T-helper 17 cell (primary cell): ENCODE results near the gene UBXN10. TPM values are rescaled to one million over a fixed set of nuclear protein-coding genes. Genes with fewer than 3 reads are reported as not detected.

Source experiments
- ATAC-seq: fragments of 150-1000 bp; cut with Tn5 transposase; 2 replicates; pipeline ENCODE4 v1.10.0; 2021; ENCODE audit warnings: mild to moderate bottlenecking, moderate library complexity
- DNase-seq, 3 donors: peaks; one replicate each; pipeline versions ENCODE4 v3.0.0 to v3.0.0-alpha.2; 2020 to 2021
- H3K9me3 ChIP-seq: one replicate; pipeline ENCODE4 v1.7.0; 2013; ENCODE audit warnings: low read length, mild to moderate bottlenecking; ENCODE audit not compliant: control insufficient read depth, poor library complexity, severe bottlenecking
- H3K27ac Mint-ChIP-seq: one replicate; pipeline ENCODE4 v1.8.0; 2022; ENCODE audit warnings: mild to moderate bottlenecking, moderate library complexity, mixed read lengths
- H3K27me3 Mint-ChIP-seq: one replicate; pipeline ENCODE4 v1.8.0; 2022; ENCODE audit warnings: mixed read lengths
- H3K36me3 Mint-ChIP-seq: one replicate; pipeline ENCODE4 v1.8.0; 2022; ENCODE audit warnings: low read depth, mixed read lengths
- H3K4me1 Mint-ChIP-seq: one replicate; pipeline ENCODE4 v1.8.0; 2022; ENCODE audit warnings: mild to moderate bottlenecking, mixed read lengths
- H3K4me3 Mint-ChIP-seq: one replicate; pipeline ENCODE4 v1.8.0; 2022; ENCODE audit warnings: mild to moderate bottlenecking, moderate library complexity, mixed read lengths
- total RNA-seq, 4 donors: library from RNA in 2 of 4; stranded (reverse) in 2 of 4; gene quantifications; one replicate each; pipeline ENCODE4 v1.2.3 and lab custom pipeline; 2022 to 2026

Gene UBXN10
- total RNA-seq, 2 donors from 2014 or later = 0.81 to 1.0 TPM

- H3K4me1 Mint-ChIP-seq = peaks cover under 1% of the 10 kb centered on the region
- no peaks in the 10 kb centered on the region for H3K9me3 ChIP-seq
- ATAC-seq = no peak
- H3K27ac Mint-ChIP-seq = no peak overlapping the region
- DNase-seq = no peak
- H3K36me3 Mint-ChIP-seq = peaks cover 2% of the 10 kb centered on the region
- H3K4me3 Mint-ChIP-seq = no peak overlapping the region
- no peaks in the 10 kb centered on the region for H3K27me3 Mint-ChIP-seq
These were observed 25.9 kb upstream of the UBXN10 start for GRCh38 chr1:20160034-20160433.

- no peak overlapping the region for H3K27ac Mint-ChIP-seq
- H3K9me3 ChIP-seq = no peaks in the 10 kb centered on the region
- no peaks in the 10 kb centered on the region for H3K27me3 Mint-ChIP-seq
- H3K4me3 Mint-ChIP-seq = no peak overlapping the region
- DNase-seq (no peak), ATAC-seq (no peak)
- peaks cover 4% of the 10 kb centered on the region for H3K36me3 Mint-ChIP-seq
- peaks cover 4% of the 10 kb centered on the region for H3K4me1 Mint-ChIP-seq
These were observed 21.1 kb upstream of the UBXN10 start for GRCh38 chr1:20164694-20165202.

- H3K36me3 Mint-ChIP-seq = peaks cover 4% of the 10 kb centered on the region
- peaks cover 4% of the 10 kb centered on the region for H3K4me1 Mint-ChIP-seq
- no peaks in the 10 kb centered on the region for H3K9me3 ChIP-seq
- no peak overlapping the region for H3K4me3 Mint-ChIP-seq
- ATAC-seq (no peak), DNase-seq (no peak)
- H3K27me3 Mint-ChIP-seq = no peaks in the 10 kb centered on the region
- H3K27ac Mint-ChIP-seq = no peak overlapping the region
These were observed 20.4 kb upstream of the UBXN10 start for GRCh38 chr1:20165522-20165951.

- H3K27me3 Mint-ChIP-seq = no peaks in the 10 kb centered on the region
- H3K4me1 Mint-ChIP-seq = peaks cover 4% of the 10 kb centered on the region
- peaks cover 4% of the 10 kb centered on the region for H3K36me3 Mint-ChIP-seq
- H3K27ac Mint-ChIP-seq = no peak overlapping the region
- no peaks in the 10 kb centered on the region for H3K9me3 ChIP-seq
- DNase-seq = no peak
- no peak for ATAC-seq
- H3K4me3 Mint-ChIP-seq = no peak overlapping the region
These were observed 19.8 kb upstream of the UBXN10 start for GRCh38 chr1:20166051-20166450.

- no peak for DNase-seq
- H3K27ac Mint-ChIP-seq = no peak overlapping the region
- peaks cover 4% of the 10 kb centered on the region for H3K36me3 Mint-ChIP-seq
- peaks cover 9% of the 10 kb centered on the region for H3K4me1 Mint-ChIP-seq
- H3K27me3 Mint-ChIP-seq = no peaks in the 10 kb centered on the region
- no peak for ATAC-seq
- H3K4me3 Mint-ChIP-seq = no peak overlapping the region
- no peaks in the 10 kb centered on the region for H3K9me3 ChIP-seq
These were observed 18.8 kb upstream of the UBXN10 start for GRCh38 chr1:20167126-20167525.

GRCh38 chr1:20168564-20169491 lies 17.1 kb upstream of the UBXN10 start:
- Mint-ChIP-seq H3K27ac (no peak overlapping the region), H3K27me3 (no peaks in the 10 kb centered on the region), H3K36me3 (peaks cover 2% of the 10 kb centered on the region), H3K4me1 (peaks cover 15% of the 10 kb centered on the region), H3K4me3 (no peak overlapping the region)
- ATAC-seq (no peak), DNase-seq (no peak)
- H3K9me3 ChIP-seq = no peaks in the 10 kb centered on the region

- Mint-ChIP-seq H3K27ac (no peak overlapping the region), H3K27me3 (no peaks in the 10 kb centered on the region), H3K4me3 (no peak overlapping the region), H3K36me3 (peaks cover 2% of the 10 kb centered on the region), H3K4me1 (peaks cover 16% of the 10 kb centered on the region)
- H3K9me3 ChIP-seq = no peaks in the 10 kb centered on the region
- DNase-seq (no peak), ATAC-seq (no peak)
These were observed 16.0 kb upstream of the UBXN10 start for GRCh38 chr1:20169932-20170331.

GRCh38 chr1:20172033-20172590 lies 13.8 kb upstream of the UBXN10 start:
- Mint-ChIP-seq H3K4me1 (peaks cover 17% of the 10 kb centered on the region), H3K27ac (no peak overlapping the region), H3K27me3 (no peaks in the 10 kb centered on the region), H3K36me3 (peaks cover 2% of the 10 kb centered on the region), H3K4me3 (no peak overlapping the region)
- DNase-seq (no peak), ATAC-seq (no peak)
- no peaks in the 10 kb centered on the region for H3K9me3 ChIP-seq

- ATAC-seq (no peak), DNase-seq (no peak)
- Mint-ChIP-seq H3K4me1 (peaks cover 13% of the 10 kb centered on the region), H3K27me3 (no peaks in the 10 kb centered on the region), H3K27ac (no peak overlapping the region), H3K36me3 (no peaks in the 10 kb centered on the region), H3K4me3 (no peak overlapping the region)
- H3K9me3 ChIP-seq = no peaks in the 10 kb centered on the region
These were observed 10.8 kb upstream of the UBXN10 start for GRCh38 chr1:20174937-20175666.

- DNase-seq (no peak), ATAC-seq (no peak)
- Mint-ChIP-seq H3K4me3 (no peak overlapping the region), H3K4me1 (peaks cover 7% of the 10 kb centered on the region), H3K36me3 (no peaks in the 10 kb centered on the region), H3K27me3 (no peaks in the 10 kb centered on the region), H3K27ac (peak overlapping the region; percentile 16)
- H3K9me3 ChIP-seq = no peaks in the 10 kb centered on the region
These were observed 7.1 kb upstream of the UBXN10 start for GRCh38 chr1:20178634-20179370.

- Mint-ChIP-seq H3K36me3 (no peaks in the 10 kb centered on the region), H3K27ac (peak overlapping the region; percentile 14), H3K27me3 (no peaks in the 10 kb centered on the region), H3K4me3 (no peak overlapping the region), H3K4me1 (peaks cover 11% of the 10 kb centered on the region)
- ATAC-seq = no peak
- no peaks in the 10 kb centered on the region for H3K9me3 ChIP-seq
- DNase-seq = no peak
These were observed 6.3 kb upstream of the UBXN10 start for GRCh38 chr1:20179371-20180128.

- Mint-ChIP-seq H3K27ac (peak overlapping the region; percentile 5), H3K27me3 (no peaks in the 10 kb centered on the region), H3K4me1 (peaks cover 16% of the 10 kb centered on the region), H3K36me3 (no peaks in the 10 kb centered on the region), H3K4me3 (no peak overlapping the region)
- ATAC-seq (no peak), DNase-seq (no peak)
- H3K9me3 ChIP-seq = no peaks in the 10 kb centered on the region
These were observed 5.6 kb upstream of the UBXN10 start for GRCh38 chr1:20180129-20180843.
